Ovary (tissue), 3 donors: ENCODE results near the gene TMEFF1.
"Not testable (repeated sequence)": the region's sequence is repeated elsewhere in the genome, so short reads cannot be mapped to it uniquely, and the experiment has no call there.

Experiments
- CTCF ChIP-seq, 3 donors: fragments of 450-650 bp in 2 of 3; fragments of 200-600 bp in 1 of 3; IDR thresholded peaks; one replicate each; pipeline versions ENCODE4 v1.5.1 to v1.8.0; 2016 to 2022; ENCODE audit warnings: antibody characterized with exemption in 3 of 3, mild to moderate bottlenecking in 1 of 3
- EP300 ChIP-seq: sonication (generic); formaldehyde crosslinking; IDR thresholded peaks from one replicate; pipeline ENCODE4 v1.6.1; 2017; ENCODE audit warnings: antibody characterized with exemption
- donor health status: DM: no; HTN: no; CAD: no.

GRCh38 chr9:100527180-100527794 lies 54.3 kb downstream of the TMEFF1 start:
- not testable (repeated sequence) for TF ChIP-seq EP300; CTCF (IDR thresholded peaks at IDR 0.05)
